ENCODE data around the gene IFT57. TPM values are rescaled to one million over a fixed set of nuclear protein-coding genes. Genes with fewer than 3 reads are reported as not detected.

Gene IFT57
- total and polyA plus RNA-seq, 2 of the 8 experiments (the other 6 are each of a cell fraction or from before 2014, with no cell fraction given), result 15.1 to 27.8 TPM

GRCh38 chr3:108130236-108130635 lies 92.0 kb downstream of the IFT57 start:
- no peak overlapping the region for H2BK15ac ChIP-seq (ENCODE audit: low read length)
- H3K4ac ChIP-seq (replicated peaks; ENCODE audit: insufficient read length, low read depth, low read length), result no peak overlapping the region
- H4K5ac ChIP-seq (ENCODE audit: insufficient read length, low read depth, low read length), result no peak overlapping the region
- POLR2A ChIA-PET (ENCODE audit: partially characterized antibody), result no interaction called here
- no peak overlapping the region for H3K23ac ChIP-seq (ENCODE audit: insufficient read length)
- no peak overlapping the region for H3K56ac ChIP-seq (replicated peaks; ENCODE audit: insufficient read length, low read depth, low read length)
- no peaks in the 10 kb centered on the region for H3K9me3 ChIP-seq (ENCODE audit: insufficient read depth in 2 of 2, low read depth in 1 of 2, low read length in 1 of 2)
- H3K9ac ChIP-seq (replicated peaks in 1 of 4; ENCODE audit: extremely low read depth in 1 of 4, low read depth in 3 of 4, low read length in 3 of 4), result no peak overlapping the region
- no peak overlapping the region for H3K4me3 ChIP-seq (ENCODE audit: extremely low read depth in 1 of 4, insufficient read depth in 2 of 4, low read depth in 3 of 4, low read length in 4 of 4)
- H4K91ac ChIP-seq (replicated peaks; ENCODE audit: insufficient read length, low read length), result no peak overlapping the region
- H3K36me3 ChIP-seq (ENCODE audit: control insufficient read depth in 2 of 4, insufficient read depth in 4 of 4, low read length in 3 of 4), result no peaks in the 10 kb centered on the region
- DNase-seq (ENCODE audit: low read depth in 1 of 2, low spot score in 2 of 2) (no peak), FAIRE-seq (no peak)
- H2AK5ac ChIP-seq (ENCODE audit: low read depth, low read length), result no peak overlapping the region
- H2BK20ac ChIP-seq (ENCODE audit: low read length), result no peak overlapping the region
- WGBS, 2 experiments (ENCODE audit: extremely low coverage in 1 of 2, insufficient coverage in 1 of 2, insufficient read length in 1 of 2, insufficient replicate concordance in 2 of 2, low coverage in 1 of 2, low lambda C conversion rate in 2 of 2, missing lambda C conversion rate in 1 of 2), result 78% methylated on average over 4 of the region's 4 CpGs; no CpG with 5 or more reads in 1 of the 2 experiments
- H4K8ac ChIP-seq (ENCODE audit: extremely low read depth, insufficient read depth, low read length), result no peak overlapping the region
- H2BK120ac ChIP-seq (replicated peaks; ENCODE audit: low read depth, low read length), result no peak overlapping the region
- CTCF ChIA-PET (ENCODE audit: partially characterized antibody), result interaction anchor here (1.6 kb wide), 1 partner anchor 24 kb away, joined by 5 read pairs; no protein-coding TSS in a partner anchor
- H3K4me2 ChIP-seq (ENCODE audit: insufficient read depth in 1 of 2, low read depth in 2 of 2, low read length in 2 of 2), result no peak overlapping the region
- no peak overlapping the region for H3K27ac ChIP-seq (ENCODE audit: low read depth, low read length)
- H3K4me1 ChIP-seq (replicated peaks in 1 of 4; ENCODE audit: control insufficient read depth in 3 of 4, insufficient read depth in 4 of 4, low read length in 3 of 4), result no peaks in the 10 kb centered on the region
- H3K79me2 ChIP-seq (ENCODE audit: control insufficient read depth in 1 of 2, insufficient read depth in 2 of 2, low read length in 2 of 2), result no peaks in the 10 kb centered on the region
- H3K79me1 ChIP-seq (ENCODE audit: low read depth, low read length), result no peaks in the 10 kb centered on the region
- H2BK5ac ChIP-seq (ENCODE audit: low read depth, low read length), result no peak overlapping the region
- no peaks in the 10 kb centered on the region for H3K23me2 ChIP-seq (ENCODE audit: low read depth, low read length)
- H3K14ac ChIP-seq (ENCODE audit: insufficient read length), result no peak overlapping the region
- no peak overlapping the region for H2BK12ac ChIP-seq (ENCODE audit: low read depth, low read length)
- no peak overlapping the region for H2AFZ ChIP-seq (ENCODE audit: low read length)
- no peak overlapping the region for H3K18ac ChIP-seq (ENCODE audit: extremely low read depth, low read length)
- no peaks in the 10 kb centered on the region for H4K20me1 ChIP-seq (replicated peaks in 1 of 2; ENCODE audit: control insufficient read depth in 1 of 2, insufficient read depth in 2 of 2, low read length in 2 of 2)
- H3K27me3 ChIP-seq (replicated peaks in 1 of 4; ENCODE audit: control insufficient read depth in 3 of 4, extremely low read depth in 1 of 4, insufficient read depth in 3 of 4, low read length in 3 of 4), result no peaks in the 10 kb centered on the region
- TF ChIP-seq FOSL1 (IDR thresholded peaks at IDR 0.05; ENCODE audit: insufficient read depth, low read depth, low read length), result no peak
- TF ChIP-seq PHF8 (conservative IDR thresholded peaks at IDR 0.05; ENCODE audit: low read depth, low read length), result no peak
- TF ChIP-seq E2F6 (IDR thresholded peaks at IDR 0.05), result no peak
- no peak for TF ChIP-seq KDM5A (IDR thresholded peaks at IDR 0.05; ENCODE audit: low read length)
- TF ChIP-seq SP4 (IDR thresholded peaks at IDR 0.05; ENCODE audit: low read length), result no peak
- no peak for TF ChIP-seq TBP (IDR thresholded peaks at IDR 0.05; ENCODE audit: low read depth, low read length)
- no peak for TF ChIP-seq SIN3A (conservative IDR thresholded peaks at IDR 0.05 in 1 of 2, IDR thresholded peaks at IDR 0.05 in 1 of 2; ENCODE audit: low read depth in 1 of 2, low read length in 2 of 2)
- TF ChIP-seq GABPA (IDR thresholded peaks at IDR 0.05; ENCODE audit: borderline replicate concordance, insufficient read depth, low read length), result no peak
- TF ChIP-seq EGR1 (IDR thresholded peaks at IDR 0.05; ENCODE audit: borderline replicate concordance, low read depth, low read length), result no peak
- TF ChIP-seq POLR2A (IDR thresholded peaks at IDR 0.05; ENCODE audit: control extremely low read depth in 1 of 2, low read depth in 2 of 2, low read length in 2 of 2), result no peak
- no peak for TF ChIP-seq NRF1 (IDR thresholded peaks at IDR 0.05; ENCODE audit: low read depth, low read length)
- TF ChIP-seq NANOG (IDR thresholded peaks at IDR 0.05; ENCODE audit: insufficient read depth, low read depth, low read length, poor library complexity, severe bottlenecking), result no peak
- TF ChIP-seq POU5F1 (IDR thresholded peaks at IDR 0.05; ENCODE audit: low read depth, low read length), result no peak
- no peak for TF ChIP-seq CHD1 (IDR thresholded peaks at IDR 0.05; ENCODE audit: low read depth, low read length)
